RWPE1 (cell line): ENCODE measurements around the gene C3orf20.
"Not testable (repeated sequence)": the region's sequence is repeated elsewhere in the genome, so short reads cannot be mapped to it uniquely, and the experiment has no call there.

Source experiments
- CTCF ChIA-PET: fragments of 350-600 bp; sonication (Branson Sonifier 250); formaldehyde crosslinking; extraction: SDS; loops from one replicate; lab custom pipeline; 2021; lab: Yijun Ruan, JAX
- POLR2A ChIA-PET: fragments of 400-600 bp; formaldehyde crosslinking; extraction: SDS; loops from one replicate; lab custom pipeline; 2020; ENCODE audit warnings: antibody characterized with exemption; ENCODE audit not compliant: low non-redundant PET; lab: Yijun Ruan, JAX
- DNase-seq: peaks from one replicate; pipeline ENCODE4 v3.0.0; 2012; ENCODE audit warnings: low spot score
- H3K27ac ChIP-seq: fragments of 450-650 bp; 2 replicates; pipeline ENCODE4 v1.5.1; 2017
- TF ChIP-seq, protein P1 (sequence below): fragments of 450-650 bp; conservative IDR thresholded peaks from 2 replicates; pipeline ENCODE4 v1.5.1; 2017; ENCODE audit warnings: low read depth, mild to moderate bottlenecking

The C3orf20 gene

DNA sequence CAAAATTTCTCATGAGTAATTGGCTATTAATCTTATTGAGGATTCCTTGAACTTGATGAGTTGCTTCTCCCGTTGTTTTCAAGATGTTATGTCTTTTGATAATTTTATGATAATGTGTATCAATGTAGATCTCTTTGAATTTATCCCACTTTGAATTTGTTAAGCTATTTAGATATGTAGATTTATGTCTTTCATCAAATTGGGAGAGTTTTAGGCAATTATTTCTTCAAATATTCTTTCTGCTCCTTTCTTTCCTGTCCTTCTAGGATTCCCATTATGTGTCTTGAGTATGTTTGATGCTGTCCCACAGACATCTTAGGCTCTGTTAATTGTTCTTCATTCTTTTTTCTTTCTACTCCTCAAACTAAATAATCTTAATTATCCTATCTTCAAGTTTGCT lies 75.7 kb downstream of the C3orf20 start:
- DNase-seq: no peak
- CTCF ChIA-PET: interaction anchor here (0.6 kb wide), 2 partner anchors 123 to 1420 kb away, joined by 3 to 10 read pairs; no protein-coding TSS in a partner anchor
- POLR2A ChIA-PET: no interaction called here
- no peak overlapping the region for H3K27ac ChIP-seq
- TF ChIP-seq, protein P1, sequence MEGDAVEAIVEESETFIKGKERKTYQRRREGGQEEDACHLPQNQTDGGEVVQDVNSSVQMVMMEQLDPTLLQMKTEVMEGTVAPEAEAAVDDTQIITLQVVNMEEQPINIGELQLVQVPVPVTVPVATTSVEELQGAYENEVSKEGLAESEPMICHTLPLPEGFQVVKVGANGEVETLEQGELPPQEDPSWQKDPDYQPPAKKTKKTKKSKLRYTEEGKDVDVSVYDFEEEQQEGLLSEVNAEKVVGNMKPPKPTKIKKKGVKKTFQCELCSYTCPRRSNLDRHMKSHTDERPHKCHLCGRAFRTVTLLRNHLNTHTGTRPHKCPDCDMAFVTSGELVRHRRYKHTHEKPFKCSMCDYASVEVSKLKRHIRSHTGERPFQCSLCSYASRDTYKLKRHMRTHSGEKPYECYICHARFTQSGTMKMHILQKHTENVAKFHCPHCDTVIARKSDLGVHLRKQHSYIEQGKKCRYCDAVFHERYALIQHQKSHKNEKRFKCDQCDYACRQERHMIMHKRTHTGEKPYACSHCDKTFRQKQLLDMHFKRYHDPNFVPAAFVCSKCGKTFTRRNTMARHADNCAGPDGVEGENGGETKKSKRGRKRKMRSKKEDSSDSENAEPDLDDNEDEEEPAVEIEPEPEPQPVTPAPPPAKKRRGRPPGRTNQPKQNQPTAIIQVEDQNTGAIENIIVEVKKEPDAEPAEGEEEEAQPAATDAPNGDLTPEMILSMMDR: no peak

DNA sequence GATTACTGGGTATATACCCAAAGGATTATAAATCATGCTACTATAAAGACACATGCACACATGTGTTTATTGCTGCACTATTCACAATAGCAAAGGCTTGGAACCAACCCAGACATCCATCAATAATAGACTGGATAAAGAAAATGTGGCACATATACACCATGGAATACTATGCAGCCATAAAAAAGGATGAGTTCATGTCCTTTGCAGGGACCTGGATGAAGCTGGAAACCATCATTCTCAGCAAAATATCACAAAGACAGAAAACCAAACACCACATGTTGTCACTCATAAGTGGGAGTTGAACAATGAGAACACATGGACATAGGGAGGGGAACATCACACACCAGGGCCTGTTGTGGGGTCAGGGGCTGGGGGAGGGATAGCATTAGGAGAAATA lies 78.0 kb downstream of the C3orf20 start:
- H3K27ac ChIP-seq, POLR2A ChIA-PET, CTCF ChIA-PET, DNase-seq: not testable (repeated sequence)

DNA sequence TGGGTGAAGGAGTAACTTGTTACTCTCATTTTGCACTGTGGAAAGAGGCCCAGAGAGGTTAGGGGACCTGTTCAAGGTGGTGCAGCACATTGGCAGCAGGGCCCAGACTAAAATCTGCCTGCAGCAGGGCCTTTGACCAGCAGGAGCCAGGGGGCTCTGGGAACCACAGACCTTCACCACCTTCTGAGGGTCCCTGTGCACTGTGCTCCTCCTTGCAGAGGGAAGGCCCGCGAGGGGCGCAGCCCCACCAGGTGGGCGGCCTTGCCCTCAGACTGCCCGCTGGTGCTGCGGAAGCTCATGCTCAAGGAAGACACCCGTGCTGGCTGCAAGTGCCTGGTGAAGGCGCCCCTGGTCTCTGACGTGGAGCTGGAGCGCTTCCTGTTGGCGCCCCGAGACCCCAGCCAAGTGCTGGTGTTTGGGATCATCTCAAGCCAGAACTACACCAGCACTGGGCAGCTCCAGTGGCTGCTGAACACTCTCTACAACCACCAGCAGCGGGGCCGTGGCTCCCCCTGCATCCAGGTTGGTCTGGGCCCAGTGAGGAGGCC lies 82.3 kb downstream of the C3orf20 start:
- DNase-seq: no peak
- ChIA-PET CTCF (no interaction called here), POLR2A (no interaction called here)
- no peak overlapping the region for H3K27ac ChIP-seq
- TF ChIP-seq, protein P1: no peak

DNA sequence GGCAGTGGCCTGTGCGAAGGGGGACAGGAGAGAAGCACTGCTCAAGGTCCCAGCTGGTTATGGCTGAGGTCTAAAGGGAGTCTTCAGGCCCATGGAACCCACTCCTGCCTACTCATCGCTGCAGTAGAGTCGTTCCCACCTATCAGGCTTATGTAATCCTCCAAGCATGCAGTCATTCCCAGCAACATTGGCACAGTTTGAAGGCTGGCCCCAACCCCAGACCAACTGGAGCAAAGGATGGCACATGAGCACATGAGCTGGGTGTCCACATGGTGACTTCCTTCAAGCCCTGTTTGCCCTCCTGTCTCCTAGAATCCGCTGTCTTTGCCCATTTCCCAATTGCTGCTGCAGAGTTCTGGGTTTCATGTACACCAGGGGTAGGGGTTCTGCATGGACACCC lies 83.4 kb downstream of the C3orf20 start:
- DNase-seq: no peak
- TF ChIP-seq, protein P1: no peak
- H3K27ac ChIP-seq: no peak overlapping the region
- CTCF ChIA-PET: no interaction called here
- POLR2A ChIA-PET: no interaction called here

DNA sequence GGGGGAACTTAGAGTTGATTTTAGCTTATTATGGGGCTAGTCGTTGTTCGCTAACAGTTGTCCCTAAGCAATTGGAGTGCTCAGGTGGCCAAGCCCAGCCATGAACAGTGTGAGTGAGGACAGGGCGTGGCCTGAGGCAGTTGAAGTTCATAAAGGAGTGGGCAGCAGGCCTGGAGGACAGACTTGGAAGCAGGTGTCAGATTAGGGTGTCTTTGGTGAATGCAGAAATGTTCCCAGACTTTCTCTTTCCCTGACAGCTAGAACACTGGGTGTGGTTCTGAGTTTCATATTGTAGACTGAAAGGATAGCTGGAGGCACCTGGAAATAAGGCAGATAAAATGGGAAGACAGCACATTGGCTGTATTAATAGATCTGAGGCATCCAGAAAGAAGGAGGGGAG lies 84.0 kb downstream of the C3orf20 start:
- no peak overlapping the region for H3K27ac ChIP-seq
- POLR2A ChIA-PET: no interaction called here
- DNase-seq: no peak
- CTCF ChIA-PET: interaction anchor here (0.6 kb wide), 1 partner anchor 10 kb away, joined by 5 read pairs; no protein-coding TSS in a partner anchor
- TF ChIP-seq, protein P1: no peak

DNA sequence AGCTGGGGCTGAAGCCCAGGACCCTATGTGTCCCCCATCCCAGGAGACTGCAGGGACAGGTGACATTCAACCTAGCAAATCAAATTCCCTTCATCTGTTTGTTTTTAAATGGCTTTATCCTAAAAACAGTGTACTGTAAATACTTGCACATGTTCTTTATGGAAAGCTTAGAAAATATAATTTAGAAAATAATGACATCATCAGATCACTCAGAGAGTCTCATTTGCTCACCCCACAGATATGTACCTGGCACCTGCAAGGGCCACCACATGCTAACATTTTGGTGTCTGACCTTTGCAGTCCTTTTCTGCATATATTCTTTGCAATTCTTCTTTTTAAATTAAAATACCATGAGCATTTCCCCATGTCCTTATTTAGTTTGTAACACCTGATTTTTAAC lies 85.2 kb downstream of the C3orf20 start:
- POLR2A ChIA-PET: no interaction called here
- no peak for DNase-seq
- no peak overlapping the region for H3K27ac ChIP-seq
- CTCF ChIA-PET: no interaction called here
- TF ChIP-seq, protein P1: no peak

DNA sequence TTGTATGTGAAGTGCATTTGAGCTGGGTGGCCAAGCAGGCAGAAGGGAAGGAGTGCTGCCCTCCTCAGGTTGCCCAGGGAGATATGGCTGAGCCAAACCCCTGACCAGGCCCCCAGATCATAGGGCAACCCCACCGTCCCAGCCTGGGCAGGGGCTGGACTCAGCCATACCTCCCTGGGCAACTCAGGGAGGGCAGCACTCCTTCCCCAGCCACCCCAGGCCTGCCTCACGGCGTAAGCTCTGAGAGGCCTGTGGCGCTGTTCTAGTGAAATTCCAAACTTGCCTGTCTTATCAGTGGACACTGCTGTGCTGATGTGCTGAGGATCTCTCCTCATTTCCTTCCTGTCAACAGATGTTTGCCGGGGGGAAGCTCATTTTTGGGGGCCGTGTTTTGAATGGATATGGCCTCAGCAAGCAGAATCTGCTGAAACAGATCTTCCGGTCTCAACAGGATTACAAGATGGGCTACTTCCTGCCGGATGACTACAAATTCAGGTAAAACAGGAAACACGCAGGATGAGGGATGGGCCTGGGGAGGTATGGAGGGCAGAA lies 86.3 kb downstream of the C3orf20 start:
- ChIA-PET POLR2A (no interaction called here), CTCF (no interaction called here)
- TF ChIP-seq, protein P1: no peak
- H3K27ac ChIP-seq: no peak overlapping the region
- DNase-seq: no peak
